HEK293 (cell line): ENCODE data around the gene CKMT2.

Experiments
- ZNF366 ChIP-seq: fragments of 450-650 bp; formaldehyde crosslinking; conservative IDR thresholded peaks from 2 replicates; pipeline ENCODE4 v1.5.1; 2016; ENCODE audit warnings: missing biosample characterization, missing genetic modification characterization
- TF ChIP-seq, protein P1 (sequence below): fragments of 450-650 bp; formaldehyde crosslinking; IDR thresholded peaks from 2 replicates; pipeline ENCODE4 v1.5.1; 2016; ENCODE audit warnings: missing biosample characterization, missing genetic modification characterization
- TF ChIP-seq, protein P2 (sequence below): fragments of 450-650 bp; formaldehyde crosslinking; IDR thresholded peaks from 2 replicates; pipeline ENCODE4 v1.5.1; 2016; ENCODE audit warnings: missing biosample characterization, missing genetic modification characterization

GRCh38 chr5:81315336-81315735 is 82.2 kb downstream of the CKMT2 start:
- TF ChIP-seq, protein P1, sequence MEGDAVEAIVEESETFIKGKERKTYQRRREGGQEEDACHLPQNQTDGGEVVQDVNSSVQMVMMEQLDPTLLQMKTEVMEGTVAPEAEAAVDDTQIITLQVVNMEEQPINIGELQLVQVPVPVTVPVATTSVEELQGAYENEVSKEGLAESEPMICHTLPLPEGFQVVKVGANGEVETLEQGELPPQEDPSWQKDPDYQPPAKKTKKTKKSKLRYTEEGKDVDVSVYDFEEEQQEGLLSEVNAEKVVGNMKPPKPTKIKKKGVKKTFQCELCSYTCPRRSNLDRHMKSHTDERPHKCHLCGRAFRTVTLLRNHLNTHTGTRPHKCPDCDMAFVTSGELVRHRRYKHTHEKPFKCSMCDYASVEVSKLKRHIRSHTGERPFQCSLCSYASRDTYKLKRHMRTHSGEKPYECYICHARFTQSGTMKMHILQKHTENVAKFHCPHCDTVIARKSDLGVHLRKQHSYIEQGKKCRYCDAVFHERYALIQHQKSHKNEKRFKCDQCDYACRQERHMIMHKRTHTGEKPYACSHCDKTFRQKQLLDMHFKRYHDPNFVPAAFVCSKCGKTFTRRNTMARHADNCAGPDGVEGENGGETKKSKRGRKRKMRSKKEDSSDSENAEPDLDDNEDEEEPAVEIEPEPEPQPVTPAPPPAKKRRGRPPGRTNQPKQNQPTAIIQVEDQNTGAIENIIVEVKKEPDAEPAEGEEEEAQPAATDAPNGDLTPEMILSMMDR (tag by site-specific recombination) = no peak
- TF ChIP-seq ZNF366 (tag by site-specific recombination) = no peak
- TF ChIP-seq, protein P2, sequence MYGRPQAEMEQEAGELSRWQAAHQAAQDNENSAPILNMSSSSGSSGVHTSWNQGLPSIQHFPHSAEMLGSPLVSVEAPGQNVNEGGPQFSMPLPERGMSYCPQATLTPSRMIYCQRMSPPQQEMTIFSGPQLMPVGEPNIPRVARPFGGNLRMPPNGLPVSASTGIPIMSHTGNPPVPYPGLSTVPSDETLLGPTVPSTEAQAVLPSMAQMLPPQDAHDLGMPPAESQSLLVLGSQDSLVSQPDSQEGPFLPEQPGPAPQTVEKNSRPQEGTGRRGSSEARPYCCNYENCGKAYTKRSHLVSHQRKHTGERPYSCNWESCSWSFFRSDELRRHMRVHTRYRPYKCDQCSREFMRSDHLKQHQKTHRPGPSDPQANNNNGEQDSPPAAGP (tag by site-specific recombination) = no peak
